Kidney capillary endothelial cell (primary cell): ENCODE data around the gene CCDC57.

ENCODE experiments used
- DNase-seq: peaks from one replicate; pipeline ENCODE4 v3.0.0-alpha.2; 2018; ENCODE audit warnings: low spot score

The CCDC57 gene

DNA sequence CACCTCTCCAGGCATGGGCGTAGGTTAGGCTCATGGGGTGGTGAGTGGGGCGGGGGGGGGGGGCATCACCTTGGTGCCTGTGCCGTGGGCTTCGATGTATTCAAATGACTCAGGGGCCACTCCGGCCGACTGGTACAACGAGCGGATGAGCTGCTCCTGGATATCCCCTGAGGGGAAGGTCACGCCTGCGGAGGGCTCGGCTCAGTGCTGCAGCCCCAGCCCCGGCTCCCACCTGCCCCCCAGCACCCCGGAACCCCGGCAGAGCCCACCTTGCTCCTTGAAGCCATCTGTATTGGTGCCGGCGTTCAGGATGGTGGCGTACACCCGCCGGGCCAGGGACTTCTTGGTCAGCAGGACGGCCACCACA is 120.0 kb downstream of the CCDC57 start:
- DNase-seq: no peak

DNA sequence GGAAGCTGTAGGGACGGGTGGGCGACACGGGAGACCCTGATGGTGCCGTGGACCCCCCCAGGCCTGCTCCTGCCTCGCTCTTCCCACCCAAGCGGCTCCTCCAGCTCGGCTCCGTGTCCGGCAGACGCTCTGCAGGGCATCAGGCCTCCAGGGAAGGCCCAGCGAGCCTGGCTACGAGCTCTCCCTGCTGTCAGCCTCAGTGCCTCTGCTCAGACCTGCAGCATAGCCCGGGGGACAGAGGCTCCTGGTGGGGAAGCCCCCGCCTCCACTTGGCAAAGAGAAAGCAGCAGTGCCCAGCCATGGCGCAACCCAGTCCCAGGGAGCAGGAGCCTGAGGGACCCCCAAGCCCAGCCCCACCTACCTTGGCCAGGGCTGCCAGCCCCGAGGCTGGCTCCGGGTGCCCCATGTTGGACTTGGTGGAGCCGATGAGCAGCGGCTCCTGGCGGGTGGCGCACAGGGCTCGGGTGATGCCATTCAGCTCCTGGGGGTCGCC is 120.5 kb downstream of the CCDC57 start:
- no peak for DNase-seq

DNA sequence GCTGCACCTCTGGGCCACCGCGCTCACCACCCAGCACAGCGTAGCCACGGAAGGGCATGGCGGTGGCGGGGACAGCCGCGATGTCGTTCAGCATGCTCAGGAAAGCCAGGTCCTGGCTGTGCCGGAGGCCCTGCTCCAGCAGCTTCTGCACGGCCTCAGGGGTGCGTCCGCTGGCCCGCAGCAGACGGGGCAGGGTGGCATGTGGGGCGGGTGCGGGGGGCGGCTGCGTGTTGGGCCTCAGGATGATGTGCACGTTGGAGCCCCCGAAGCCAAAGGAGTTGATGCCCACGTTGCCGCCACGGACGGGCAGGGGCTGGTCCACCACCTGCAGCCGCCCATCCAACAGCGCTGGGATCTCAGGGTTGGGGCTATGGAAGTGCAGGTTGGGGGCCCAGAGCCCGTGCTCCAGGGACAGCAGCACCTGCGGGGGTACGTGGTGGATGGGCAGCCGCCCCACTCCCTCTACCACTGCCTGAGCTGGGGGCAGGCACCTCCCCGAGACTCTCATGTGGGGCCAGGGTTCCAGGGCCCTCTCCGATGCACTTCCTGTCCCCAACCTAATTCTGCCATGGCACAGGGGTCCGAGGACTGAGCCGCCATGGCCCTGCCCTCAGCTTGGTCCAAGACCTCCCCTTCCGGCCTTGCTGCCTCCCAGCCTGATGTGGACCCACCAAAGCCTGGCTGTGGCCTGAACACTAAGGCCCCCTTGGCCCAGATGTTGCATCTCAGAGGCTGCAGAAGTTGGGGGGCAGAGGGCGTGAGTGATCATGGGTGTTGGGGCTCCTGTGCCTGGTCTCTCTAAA is 121.2 kb downstream of the CCDC57 start:
- no peak for DNase-seq

DNA sequence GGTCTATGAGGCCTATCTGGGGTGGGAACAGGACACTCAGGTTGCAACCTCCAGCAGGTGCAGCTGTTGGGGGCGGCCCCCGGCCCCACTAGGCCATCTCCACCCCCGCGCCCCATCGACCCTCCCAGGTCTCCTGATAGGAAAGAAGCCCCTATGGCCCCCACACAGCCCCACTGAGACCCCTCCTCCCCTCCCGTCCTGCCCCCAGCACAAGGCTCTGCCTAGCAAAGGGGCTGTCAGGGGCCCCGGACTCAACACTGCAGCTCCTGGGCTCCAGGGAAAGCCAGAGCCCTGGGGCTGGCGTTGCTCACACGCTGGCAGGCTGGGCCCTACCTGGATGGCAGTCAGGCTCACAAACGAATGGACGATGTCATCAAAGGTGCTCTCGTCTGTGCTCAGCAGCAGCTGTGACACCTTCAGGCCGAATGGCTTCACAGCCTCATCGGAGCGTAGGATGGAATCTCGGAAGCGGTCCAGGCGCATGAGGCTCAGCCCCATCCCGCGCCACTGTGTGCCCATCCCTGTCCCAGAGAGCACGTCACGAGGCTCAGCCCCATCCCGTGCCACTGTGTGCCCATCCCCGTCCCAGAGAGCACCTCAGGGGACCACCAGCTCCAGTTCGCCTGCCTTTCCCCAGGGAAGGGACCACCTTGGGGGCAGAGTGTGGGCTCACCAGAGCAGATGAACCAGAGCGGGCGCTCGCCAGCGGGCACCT is 121.9 kb downstream of the CCDC57 start:
- no peak for DNase-seq

DNA sequence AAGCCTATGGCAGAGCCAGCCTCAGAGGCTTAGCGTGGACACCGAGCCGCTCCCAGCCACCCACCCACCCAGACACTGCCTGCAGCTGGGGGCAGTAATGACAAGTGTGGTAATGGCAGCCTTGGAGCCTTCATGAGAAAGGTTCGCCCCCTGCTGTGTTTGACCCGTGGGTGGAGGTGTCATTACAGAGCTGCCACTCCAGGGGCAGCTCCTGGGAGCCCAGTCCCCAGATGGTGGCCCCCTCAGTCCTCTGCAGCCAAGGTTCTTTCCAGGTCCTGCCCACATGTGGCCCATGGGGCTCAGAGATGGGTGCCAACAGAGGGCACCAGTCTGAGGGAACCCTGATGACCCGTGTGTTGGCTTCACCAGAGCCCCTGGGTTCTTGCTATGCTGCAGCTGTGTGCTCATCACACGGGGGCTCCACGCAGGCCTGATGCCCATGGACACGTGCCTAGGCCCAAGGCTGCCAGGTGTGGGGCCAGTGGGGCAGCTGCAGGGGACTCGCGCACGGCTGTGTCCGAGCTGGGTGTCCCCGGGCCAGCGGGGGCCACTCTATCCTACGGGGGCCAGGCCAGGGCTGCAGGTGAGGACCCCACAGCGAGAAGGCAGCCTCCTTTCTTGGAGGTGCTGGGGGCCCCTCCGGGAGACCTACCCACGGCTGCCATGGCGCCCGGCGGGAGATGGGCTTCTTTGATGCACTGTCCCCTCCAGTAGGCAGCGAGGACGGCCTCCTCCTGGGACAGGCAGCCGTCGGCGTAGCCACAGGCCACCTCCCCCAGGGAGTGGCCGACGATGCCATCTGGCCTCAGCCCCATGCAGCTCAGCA is 122.7 kb downstream of the CCDC57 start:
- no peak for DNase-seq

DNA sequence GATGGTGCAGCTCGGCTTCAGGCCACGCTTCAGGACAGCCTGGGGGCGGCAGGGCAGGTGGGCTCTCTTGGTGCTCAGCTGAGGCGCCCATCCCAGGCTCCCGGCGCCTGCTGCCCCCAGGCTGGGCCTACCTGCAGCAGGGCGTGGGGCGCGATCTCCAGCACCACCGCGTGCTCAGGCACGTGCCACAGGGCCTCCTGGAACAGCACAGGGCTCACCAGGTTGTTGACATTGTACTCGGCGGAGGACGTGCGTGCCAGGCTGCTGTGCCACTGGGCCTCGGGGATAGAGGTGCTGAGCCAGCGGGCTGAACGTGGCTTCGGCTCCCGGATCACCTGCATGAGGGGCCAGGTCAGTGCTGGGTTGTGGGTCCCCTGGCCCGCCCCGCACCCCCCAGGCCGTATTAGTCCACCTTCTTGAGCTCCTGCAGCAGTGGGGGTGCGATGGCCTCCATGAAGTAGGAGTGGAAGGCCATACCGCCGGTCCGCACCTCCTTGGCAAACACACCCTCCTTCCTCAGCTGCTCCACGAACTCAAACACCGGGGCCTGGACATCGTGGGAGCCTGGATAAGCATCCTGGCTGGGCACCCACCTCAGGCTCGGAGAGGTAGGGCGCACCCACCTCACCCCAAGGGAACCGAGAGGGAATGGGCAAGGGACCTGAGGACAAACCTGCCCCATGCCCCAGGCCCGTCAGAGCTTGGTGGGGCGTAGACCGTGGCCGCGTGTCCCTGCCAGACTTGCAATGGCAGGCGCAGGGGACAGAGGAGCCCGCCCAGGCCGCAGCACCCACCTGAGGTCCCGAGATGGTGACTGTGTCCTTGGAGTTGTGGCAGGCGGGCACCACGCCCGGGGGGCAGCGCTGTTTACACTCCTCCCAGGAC is 123.6 kb downstream of the CCDC57 start:
- DNase-seq: no peak

DNA sequence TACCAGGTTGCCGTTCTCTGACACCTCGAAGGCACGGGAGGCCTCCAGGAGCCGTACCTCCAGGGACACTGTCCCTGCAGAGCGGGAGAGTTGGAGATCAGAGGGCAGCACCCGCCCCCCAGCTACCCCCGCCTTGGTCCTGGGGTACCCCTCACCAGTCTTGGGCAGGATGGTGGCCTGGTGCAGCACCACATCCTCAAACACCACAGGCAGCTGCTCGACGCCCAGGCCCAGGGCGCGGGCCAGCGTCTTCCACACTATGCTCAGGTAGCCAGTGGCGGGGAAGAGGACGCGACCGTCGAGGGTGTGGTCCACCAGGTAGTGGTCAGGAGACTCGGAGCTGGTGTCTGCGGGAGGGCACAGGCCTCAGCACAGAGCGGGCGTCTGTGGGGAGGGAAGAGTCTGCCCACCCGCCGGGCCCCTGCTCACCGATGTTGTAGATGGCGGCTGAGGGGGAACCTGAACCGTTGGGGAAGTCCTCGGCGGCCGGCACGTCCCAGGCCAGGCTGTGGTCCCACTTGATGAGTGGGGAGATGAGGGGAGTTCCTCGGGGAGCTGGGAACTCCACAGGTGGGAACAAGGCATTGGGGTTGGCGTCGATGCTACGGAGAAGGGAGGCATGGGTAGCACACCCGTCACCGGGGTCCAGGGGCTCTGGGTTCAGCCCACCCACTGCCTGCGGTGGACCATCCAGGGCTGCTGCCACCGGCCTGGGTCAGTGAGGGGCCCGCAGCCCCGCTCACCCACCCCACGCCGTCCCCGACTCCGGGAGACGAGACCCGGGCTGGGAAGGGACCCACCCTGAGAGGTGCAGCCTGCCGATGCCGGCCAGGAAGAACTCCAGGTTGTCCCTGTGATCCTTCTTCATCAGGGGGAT is 124.4 kb downstream of the CCDC57 start:
- DNase-seq: no peak

DNA sequence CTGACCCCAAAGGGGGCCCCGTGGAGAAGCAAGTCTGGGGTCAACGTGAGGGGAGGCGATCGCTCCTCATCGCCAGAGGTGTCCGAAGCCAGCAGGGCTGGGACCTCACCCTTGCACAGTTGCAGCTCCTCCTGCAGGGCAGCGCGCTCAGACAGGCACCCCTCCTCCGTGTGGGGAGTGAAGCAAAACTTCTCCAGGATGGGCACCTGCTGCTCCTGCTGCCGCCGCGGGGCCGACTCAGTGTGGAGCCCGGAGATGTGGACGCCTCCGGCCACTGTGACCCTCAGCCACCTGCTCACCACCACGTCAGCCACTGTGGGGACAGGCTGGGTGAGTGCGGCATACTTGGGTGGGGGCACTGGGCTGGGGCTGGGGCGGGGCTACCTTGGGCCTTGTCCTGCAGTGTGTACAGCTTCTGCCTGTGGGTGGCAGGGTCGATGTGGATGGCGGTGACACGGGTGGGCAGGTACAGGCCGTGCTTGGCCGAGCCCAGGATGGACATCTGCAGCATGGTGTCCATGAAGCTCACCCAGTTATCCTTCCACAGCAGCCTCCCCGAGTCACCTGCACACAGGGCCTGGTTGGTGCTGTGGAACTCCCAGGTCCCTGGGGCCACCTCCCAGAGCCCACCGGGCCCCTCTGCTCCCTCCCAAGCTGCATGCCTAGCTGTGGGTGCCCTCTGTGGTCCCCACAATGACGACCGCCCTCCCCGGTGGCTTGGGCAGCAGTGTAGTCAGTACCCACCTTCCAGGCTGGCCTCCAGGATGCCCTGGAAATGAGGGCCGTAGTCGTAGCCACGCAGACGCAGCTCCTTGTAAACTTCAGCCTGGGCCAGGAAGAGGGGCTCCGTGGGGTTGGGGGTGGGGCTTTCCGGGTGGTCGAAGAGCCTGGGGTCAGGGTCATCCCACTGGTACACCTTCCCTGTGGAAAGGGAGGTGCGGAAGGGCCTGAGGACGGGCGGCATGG is 125.4 kb downstream of the CCDC57 start:
- no peak for DNase-seq

DNA sequence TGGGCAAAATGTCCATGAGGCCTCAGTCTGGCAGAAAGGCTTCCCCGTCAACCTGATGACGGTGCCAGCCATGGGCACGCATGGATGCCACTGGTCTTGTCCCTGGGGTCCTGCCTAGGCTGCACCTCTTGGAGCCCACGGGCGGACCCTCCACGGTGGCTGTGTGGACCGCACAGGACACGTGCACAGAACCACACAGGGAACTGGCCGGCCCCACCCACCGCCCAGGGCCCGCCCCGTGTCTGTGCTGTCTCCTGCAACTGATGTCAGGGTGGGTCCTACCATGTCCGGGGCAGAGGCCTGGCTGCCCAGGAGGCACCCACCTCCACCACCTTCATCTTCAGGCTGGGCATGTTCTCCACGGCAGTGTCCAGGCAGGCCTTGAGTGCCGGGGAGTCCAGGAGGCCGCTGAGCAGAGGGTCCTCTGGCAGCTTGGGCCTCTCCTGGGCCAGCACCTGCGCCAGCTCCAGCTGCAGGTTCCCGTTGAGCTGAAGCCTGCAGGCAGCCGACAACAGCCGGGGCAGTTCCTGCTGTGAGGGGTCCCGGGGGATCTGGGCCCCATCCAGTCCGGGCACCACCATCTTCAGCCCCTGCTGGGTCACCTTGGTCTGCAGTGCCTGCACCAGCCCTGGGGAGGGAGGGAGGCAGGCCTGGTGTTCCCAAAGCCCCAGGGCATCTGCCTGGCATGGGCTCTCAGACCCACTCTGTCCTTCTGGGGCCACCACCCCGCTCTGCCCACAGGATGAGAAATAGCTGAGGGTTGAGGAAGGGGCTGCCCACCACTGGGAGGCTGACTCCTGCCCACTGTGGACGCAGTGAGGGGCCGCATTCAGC is 126.5 kb downstream of the CCDC57 start:
- no peak for DNase-seq

DNA sequence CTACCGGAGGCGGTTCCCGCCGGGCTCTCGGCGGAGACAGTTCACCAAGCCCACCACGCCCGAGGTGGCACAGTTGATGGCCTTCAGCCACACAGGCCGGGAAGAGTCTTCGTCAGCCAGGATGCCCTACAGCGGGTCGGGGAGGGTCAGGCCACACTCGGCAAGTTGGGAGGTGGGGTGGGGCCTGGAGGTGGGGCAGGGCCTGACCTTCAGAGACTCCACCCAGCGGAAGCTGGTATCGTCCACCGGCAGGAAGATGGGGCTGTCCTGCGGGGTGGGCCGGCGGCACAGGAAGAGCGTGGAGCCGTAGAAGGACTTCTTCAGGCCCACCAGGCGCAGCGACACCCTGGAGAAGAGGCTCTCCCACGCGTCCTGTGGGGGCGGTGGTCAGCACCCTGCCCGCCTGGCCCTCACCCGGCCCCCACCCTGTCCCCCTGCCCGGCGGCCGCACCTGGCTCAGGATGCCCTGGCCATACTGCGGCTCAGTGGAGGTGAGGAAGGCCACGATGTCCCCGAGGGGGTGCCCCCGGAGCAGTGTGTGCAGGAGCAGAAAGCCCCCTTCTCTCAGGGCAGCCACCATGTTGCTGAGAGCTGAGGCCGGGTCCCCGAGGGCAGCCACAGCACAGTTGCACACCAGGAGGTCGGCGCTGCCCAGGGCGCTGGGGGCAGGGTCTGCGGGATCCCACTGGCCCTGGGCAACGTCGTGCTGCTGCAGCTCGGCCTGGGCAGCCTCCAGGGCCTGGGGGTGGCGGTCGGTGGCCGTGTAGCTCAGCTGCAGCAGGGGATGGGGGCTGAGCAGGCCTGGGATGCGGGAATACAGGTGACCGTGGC is 127.4 kb downstream of the CCDC57 start:
- no peak for DNase-seq

DNA sequence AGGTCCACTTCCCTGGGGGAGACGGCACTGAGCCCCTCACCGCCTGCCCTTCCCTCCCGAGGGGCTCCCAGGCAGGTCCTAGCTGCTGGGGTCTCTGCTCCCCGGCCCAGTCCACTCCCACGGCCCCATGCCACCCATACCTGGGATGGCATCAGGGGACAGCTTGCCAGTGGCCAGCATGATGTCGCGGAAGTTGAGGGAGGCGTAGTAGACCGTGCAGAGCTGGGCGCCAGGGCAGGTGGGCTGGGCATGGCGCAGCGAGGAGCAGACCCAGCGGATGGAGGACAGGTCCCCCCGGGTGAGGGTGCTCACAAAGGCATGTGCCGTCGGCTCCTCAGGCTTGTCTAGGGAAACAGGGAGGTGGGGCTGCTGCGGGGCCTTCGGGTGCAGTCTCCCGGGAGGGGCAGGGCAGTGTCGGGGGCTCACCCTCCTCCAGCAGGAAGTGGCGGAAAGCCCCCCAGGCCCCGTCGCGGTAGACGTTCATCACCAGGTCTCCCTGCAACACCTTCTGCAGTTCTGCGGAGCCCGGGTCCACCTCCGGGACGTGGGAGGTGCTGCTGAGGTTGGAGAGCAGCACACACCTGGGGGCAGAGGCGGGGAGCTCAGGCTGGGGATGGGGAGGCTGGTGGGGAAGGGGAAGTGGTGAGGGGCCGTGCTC is 128.1 kb downstream of the CCDC57 start:
- DNase-seq: no peak

DNA sequence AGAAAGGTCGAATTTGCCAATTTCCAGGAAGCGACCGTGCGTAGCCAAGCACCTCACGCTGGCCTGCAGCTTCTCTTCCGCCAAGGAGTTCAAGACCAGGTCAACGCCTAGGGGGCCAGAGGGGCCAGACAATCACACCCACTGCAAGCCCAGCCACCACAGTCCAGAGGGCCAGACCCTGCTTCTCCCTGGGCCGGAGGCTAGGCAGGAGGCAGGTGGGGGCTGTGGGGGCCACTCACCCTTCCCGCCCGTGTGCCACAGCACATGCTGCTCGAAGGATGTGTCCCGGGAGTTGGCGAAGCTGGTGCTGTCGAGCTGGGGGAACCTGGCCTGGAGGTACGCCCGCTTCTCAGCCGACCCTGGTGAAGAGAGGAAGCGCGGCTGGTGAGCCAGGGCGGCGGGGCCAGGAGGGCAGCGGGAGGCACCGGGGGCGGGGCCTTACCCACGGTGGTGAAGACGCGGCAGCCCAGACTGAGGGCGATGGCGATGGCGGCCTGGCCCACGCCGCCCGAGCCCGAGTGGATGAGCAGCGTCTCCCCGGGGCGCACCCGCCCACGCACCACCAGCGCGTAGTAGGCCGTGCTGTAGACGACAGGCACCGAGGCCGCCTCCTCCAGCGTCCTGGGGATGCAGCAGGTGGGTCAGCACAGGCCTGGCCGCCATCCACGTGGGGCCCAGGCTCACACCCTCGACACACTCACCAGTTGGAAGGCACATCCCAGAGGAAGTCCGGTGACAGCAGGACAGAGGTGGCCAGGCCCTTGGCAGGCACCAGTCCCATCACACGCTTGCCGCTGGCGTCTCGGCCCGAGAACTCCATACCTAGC is 128.9 kb downstream of the CCDC57 start:
- DNase-seq: no peak

DNA sequence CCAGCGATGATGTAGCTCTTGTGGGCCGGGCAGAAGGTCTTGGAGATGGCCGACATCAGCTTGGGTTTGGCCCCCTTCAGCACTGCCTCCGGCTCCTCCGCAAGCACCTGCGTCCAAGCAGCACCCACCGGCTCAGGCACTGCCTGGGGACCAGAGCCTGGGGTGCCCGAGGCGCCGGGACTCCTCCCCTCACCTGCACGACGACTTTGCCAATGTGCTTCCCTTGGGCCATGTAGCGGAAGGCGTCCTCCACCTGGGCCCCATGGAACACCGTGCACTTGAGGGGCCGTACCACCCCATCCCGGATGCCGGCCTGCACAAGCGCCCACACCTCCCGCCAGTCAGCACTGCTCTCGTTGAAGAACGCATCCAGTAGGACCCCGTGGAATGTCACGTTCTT is 129.6 kb downstream of the CCDC57 start:
- no peak for DNase-seq

DNA sequence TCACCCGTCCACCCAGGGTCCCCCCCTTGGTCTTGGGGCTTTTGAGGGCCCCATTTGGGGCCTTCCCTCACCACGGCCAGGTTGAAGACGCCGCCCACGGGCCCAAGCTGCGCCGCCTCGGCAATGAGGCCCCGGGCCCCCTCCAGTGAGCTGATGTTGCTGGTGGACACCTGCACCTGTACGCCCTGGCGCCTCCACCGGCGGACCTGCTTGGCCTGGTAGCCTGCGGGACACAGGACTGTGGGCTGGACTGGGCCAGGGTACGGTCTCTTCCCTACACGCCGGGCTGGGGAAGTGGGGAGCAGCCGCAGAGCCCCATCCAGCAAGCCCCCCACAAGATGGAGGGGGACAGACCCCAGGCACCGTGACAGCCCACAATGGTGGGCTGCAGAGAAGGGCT is 130.2 kb downstream of the CCDC57 start:
- DNase-seq: no peak

DNA sequence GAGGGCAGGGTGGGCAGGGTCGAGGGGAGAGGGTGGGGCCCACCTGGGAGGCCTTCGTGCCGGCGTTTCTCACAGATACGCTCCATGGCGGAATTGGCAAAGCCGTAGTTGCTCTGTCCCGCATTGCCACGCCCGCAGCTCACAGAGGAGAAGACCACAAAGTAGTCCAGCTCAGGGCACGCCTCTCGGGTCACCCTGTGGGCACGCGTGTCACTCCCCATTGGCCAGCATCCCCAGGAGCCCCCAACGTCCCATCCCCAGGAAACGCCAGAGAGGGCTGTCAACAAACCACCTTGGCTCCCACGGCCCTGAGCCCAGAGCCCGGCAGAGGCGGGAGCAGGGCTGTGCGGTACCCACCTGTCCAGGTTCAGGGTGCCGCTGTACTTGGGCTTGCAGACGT is 130.7 kb downstream of the CCDC57 start:
- no peak for DNase-seq

DNA sequence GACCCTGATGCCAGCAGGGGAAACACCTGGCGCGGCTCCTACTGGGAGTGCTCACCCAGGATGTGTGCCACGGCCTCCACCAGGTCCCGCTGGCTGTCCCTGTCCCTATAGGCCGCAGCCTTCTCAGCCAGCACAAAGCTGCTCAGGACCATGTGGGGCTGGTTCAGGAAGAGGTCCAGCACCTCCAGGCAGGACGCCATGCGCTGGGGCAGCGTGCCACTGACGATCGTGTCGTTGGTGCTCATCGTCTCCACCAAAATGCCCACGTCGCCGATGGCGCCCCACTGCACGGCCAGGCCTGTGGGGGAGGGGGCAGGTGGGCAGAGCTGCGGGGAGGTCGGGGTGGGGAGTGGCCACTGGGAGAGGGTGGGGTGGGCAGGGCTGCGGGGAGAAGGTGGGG is 131.1 kb downstream of the CCDC57 start:
- no peak for DNase-seq
